HCT116 (cell line): Measurements from ENCODE around the gene ADGRB3.

ENCODE experiments used
- ATF3 ChIP-seq: IDR thresholded peaks from 2 replicates; pipeline ENCODE4 v1.6.1; 2012
- EZH2 ChIP-seq: fragments of 200-600 bp; sonication (generic); IDR thresholded peaks from 2 replicates; pipeline ENCODE4 v1.6.1; 2017; ENCODE audit warnings: antibody characterized with exemption, mixed run types
- EZH2phosphoT487 ChIP-seq: fragments of 200-600 bp; IDR thresholded peaks from 2 replicates; pipeline ENCODE4 v1.6.1; 2018; ENCODE audit warnings: antibody characterized with exemption, borderline replicate concordance
- MAX ChIP-seq: IDR thresholded peaks from 2 replicates; pipeline ENCODE4 v1.6.1; 2012
- POLR2A ChIP-seq: IDR thresholded peaks from 2 replicates; pipeline ENCODE4 v1.7.0; 2011; ENCODE audit warnings: borderline replicate concordance; ENCODE audit not compliant: insufficient read depth, insufficient read length; ENCODE audit errors: extremely low read depth
- POLR2AphosphoS5 ChIP-seq: IDR thresholded peaks from 2 replicates; pipeline ENCODE4 v1.6.1; 2011; ENCODE audit warnings: mild to moderate bottlenecking, low read depth, low read length, moderate library complexity
- RAD21 ChIP-seq: IDR thresholded peaks from 2 replicates; pipeline ENCODE4 v1.6.1; 2012; ENCODE audit warnings: low read depth, mild to moderate bottlenecking
- REST ChIP-seq: IDR thresholded peaks from 2 replicates; pipeline ENCODE4 v1.6.1; 2012; ENCODE audit warnings: low read depth
- SRF ChIP-seq: IDR thresholded peaks from 2 replicates; pipeline ENCODE4 v1.6.1; 2012; ENCODE audit warnings: low read depth
- ZNF274 ChIP-seq: fragments of 200-500 bp; sonication (Bioruptor generic); IDR thresholded peaks from 2 replicates; pipeline ENCODE4 v1.6.1; 2014; ENCODE audit warnings: mild to moderate bottlenecking, low read depth, low read length, inconsistent platforms
- TF ChIP-seq, protein P1 (sequence below), 3 experiments: fragments of 200-600 bp in 1 of 3; sonication (generic) in 1 of 3; IDR thresholded peaks in 2 of 3; conservative IDR thresholded peaks in 1 of 3; 2 replicates each; pipeline ENCODE4 v1.5.1; 2012 to 2017; ENCODE audit warnings: low read depth in 2 of 3, low read length in 2 of 3, antibody characterized with exemption in 1 of 3, borderline replicate concordance in 1 of 3, control low read depth in 1 of 3, mild to moderate bottlenecking in 1 of 3, mixed read lengths in 1 of 3, mixed run types in 1 of 3, moderate library complexity in 1 of 3; ENCODE audit not compliant: insufficient read depth in 1 of 3

- no peak for TF ChIP-seq POLR2A
- TF ChIP-seq, protein P1, sequence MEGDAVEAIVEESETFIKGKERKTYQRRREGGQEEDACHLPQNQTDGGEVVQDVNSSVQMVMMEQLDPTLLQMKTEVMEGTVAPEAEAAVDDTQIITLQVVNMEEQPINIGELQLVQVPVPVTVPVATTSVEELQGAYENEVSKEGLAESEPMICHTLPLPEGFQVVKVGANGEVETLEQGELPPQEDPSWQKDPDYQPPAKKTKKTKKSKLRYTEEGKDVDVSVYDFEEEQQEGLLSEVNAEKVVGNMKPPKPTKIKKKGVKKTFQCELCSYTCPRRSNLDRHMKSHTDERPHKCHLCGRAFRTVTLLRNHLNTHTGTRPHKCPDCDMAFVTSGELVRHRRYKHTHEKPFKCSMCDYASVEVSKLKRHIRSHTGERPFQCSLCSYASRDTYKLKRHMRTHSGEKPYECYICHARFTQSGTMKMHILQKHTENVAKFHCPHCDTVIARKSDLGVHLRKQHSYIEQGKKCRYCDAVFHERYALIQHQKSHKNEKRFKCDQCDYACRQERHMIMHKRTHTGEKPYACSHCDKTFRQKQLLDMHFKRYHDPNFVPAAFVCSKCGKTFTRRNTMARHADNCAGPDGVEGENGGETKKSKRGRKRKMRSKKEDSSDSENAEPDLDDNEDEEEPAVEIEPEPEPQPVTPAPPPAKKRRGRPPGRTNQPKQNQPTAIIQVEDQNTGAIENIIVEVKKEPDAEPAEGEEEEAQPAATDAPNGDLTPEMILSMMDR (IDR thresholded peaks at IDR 0.05 in 2 of 3, conservative IDR thresholded peaks at IDR 0.05 in 1 of 3; ENCODE audit: borderline replicate concordance in 1 of 3, insufficient read depth in 1 of 3, low read depth in 2 of 3, low read length in 2 of 3), result no peak
- no peak for TF ChIP-seq ATF3
- no peak for TF ChIP-seq EZH2
- no peak for TF ChIP-seq MAX
- no peak for TF ChIP-seq SRF
- TF ChIP-seq RAD21, result no peak
- TF ChIP-seq POLR2AphosphoS5, result no peak
- TF ChIP-seq ZNF274, result no peak
- TF ChIP-seq EZH2phosphoT487, result no peak
- TF ChIP-seq REST, result no peak
Measured at GRCh38 chr6:68735866-68736265, 100.8 kb downstream of the ADGRB3 start.
